GM12874 (cell line): ENCODE data around the gene GABRE.

Experiments
- TF ChIP-seq, protein P1 (sequence below): IDR thresholded peaks from 2 replicates; pipeline ENCODE4 v1.5.1; 2011; ENCODE audit warnings: low read depth, mild to moderate bottlenecking, control low read depth, low read length, moderate library complexity; ENCODE audit not compliant: insufficient read depth

Gene GABRE

GRCh38 chrX:151912221-151912620, 62.3 kb downstream of the GABRE start:
- TF ChIP-seq, protein P1, sequence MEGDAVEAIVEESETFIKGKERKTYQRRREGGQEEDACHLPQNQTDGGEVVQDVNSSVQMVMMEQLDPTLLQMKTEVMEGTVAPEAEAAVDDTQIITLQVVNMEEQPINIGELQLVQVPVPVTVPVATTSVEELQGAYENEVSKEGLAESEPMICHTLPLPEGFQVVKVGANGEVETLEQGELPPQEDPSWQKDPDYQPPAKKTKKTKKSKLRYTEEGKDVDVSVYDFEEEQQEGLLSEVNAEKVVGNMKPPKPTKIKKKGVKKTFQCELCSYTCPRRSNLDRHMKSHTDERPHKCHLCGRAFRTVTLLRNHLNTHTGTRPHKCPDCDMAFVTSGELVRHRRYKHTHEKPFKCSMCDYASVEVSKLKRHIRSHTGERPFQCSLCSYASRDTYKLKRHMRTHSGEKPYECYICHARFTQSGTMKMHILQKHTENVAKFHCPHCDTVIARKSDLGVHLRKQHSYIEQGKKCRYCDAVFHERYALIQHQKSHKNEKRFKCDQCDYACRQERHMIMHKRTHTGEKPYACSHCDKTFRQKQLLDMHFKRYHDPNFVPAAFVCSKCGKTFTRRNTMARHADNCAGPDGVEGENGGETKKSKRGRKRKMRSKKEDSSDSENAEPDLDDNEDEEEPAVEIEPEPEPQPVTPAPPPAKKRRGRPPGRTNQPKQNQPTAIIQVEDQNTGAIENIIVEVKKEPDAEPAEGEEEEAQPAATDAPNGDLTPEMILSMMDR: no peak

DNA sequence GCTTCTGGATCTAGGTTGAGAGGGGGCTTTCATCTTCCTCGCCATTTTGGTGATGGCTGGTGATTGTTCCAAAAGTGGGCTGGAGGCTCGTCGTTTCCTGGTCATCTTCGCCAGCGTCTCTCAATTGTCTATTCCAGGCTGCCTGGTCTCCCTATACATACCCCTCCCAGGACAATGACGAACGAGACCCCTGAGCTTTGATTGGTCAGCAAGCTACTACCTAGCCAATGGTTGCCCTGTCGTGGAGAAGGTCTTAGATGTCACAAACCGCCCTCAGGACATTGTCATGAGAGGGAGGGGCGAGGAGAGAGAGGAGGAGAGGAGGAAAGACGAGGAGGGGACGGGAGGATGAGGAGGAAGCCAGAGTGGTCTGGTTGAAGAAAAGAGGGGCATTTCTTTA, 69.5 kb downstream of the GABRE start:
- TF ChIP-seq, protein P1: no peak
